Natural killer cell (primary cell): ENCODE measurements around the gene KIF19. TPM values are rescaled to one million over a fixed set of nuclear protein-coding genes. Genes with fewer than 3 reads are reported as not detected.
"Not testable (repeated sequence)": the region's sequence is repeated elsewhere in the genome, so short reads cannot be mapped to it uniquely, and the experiment has no call there.

Experiments used
- ATAC-seq, 3 donors: fragments of 150-1000 bp in 2 of 3; fragments of 200-7000 bp in 1 of 3; cut with Tn5 transposase; 1 replicate in 1 of 3; 2 replicates in 2 of 3; pipeline ENCODE4 v1.10.0; 2021; ENCODE audit warnings: mild to moderate bottlenecking in 2 of 3, moderate library complexity in 2 of 3
- DNase-seq, 2 donors: peaks; one replicate each; pipeline versions ENCODE4 v3.0.0 to v3.0.0-alpha.2; 2013 to 2021; ENCODE audit warnings: mixed read lengths in 1 of 2
- H3K27ac ChIP-seq: one replicate; pipeline ENCODE4 v1.5.1; 2013; ENCODE audit warnings: mild to moderate bottlenecking, low read length
- H3K27me3 ChIP-seq: one replicate; pipeline ENCODE4 v1.6.1; 2013; ENCODE audit warnings: low read length; ENCODE audit not compliant: control insufficient read depth, insufficient read depth
- H3K36me3 ChIP-seq: one replicate; pipeline ENCODE4 v1.6.1; 2013; ENCODE audit warnings: low read length; ENCODE audit not compliant: control insufficient read depth, insufficient read depth
- H3K4me1 ChIP-seq: one replicate; pipeline ENCODE4 v1.6.1; 2013; ENCODE audit warnings: low read length; ENCODE audit not compliant: control insufficient read depth, insufficient read depth
- H3K4me3 ChIP-seq: one replicate; pipeline ENCODE4 v1.5.1; 2013; ENCODE audit warnings: low read length
- H3K9me3 ChIP-seq: one replicate; pipeline ENCODE4 v1.6.1; 2013; ENCODE audit warnings: low read length; ENCODE audit not compliant: control insufficient read depth, insufficient read depth
- H3K27ac Mint-ChIP-seq, 2 donors: one replicate each; pipeline ENCODE4 v1.8.0; 2022; ENCODE audit warnings: mild to moderate bottlenecking in 2 of 2, mixed read lengths in 2 of 2, moderate library complexity in 1 of 2
- H3K27me3 Mint-ChIP-seq, 2 donors: one replicate each; pipeline ENCODE4 v1.8.0; 2022; ENCODE audit warnings: low read depth in 2 of 2, mixed read lengths in 2 of 2
- H3K36me3 Mint-ChIP-seq: one replicate; pipeline ENCODE4 v1.8.0; 2022; ENCODE audit warnings: mixed read lengths
- H3K4me1 Mint-ChIP-seq, 2 donors: one replicate each; pipeline ENCODE4 v1.8.0; 2022; ENCODE audit warnings: mixed read lengths in 2 of 2
- H3K4me3 Mint-ChIP-seq: one replicate; pipeline ENCODE4 v1.8.0; 2022; ENCODE audit warnings: mild to moderate bottlenecking, moderate library complexity, mixed read lengths
- H3K9me3 Mint-ChIP-seq, 2 donors: one replicate each; pipeline ENCODE4 v1.8.0; 2022; ENCODE audit warnings: mixed read lengths in 2 of 2
- CTCF ChIP-seq: fragments of 200-600 bp; IDR thresholded peaks from one replicate; pipeline ENCODE4 v1.8.0; 2022; ENCODE audit warnings: antibody characterized with exemption
- WGBS: methylation state at CpG from one replicate; pipeline ENCODE4 v1.1.7; 2013; ENCODE audit warnings: missing lambda C conversion rate; ENCODE audit not compliant: insufficient coverage; 5-methylcytosine and 5-hydroxymethylcytosine counted together
- intact Hi-C: fragments of 100-400 bp; cut with micrococcal nuclease; formaldehyde crosslinking; loops from one replicate; pipeline ENCODE4 v1.14.2; 2022
- total RNA-seq, 4 donors: library from RNA; stranded (reverse); fragments of 120-200 nt in 1 of 4; gene quantifications; one replicate each; pipeline versions ENCODE4 v1.2.3 to v1.2.4, GENCODE V29; 2013 to 2022

KIF19 gene
- total RNA-seq, 3 donors from 2014 or later (not counting 1 experiment from before 2014, with no cell fraction given) = 1.7 to 7.1 (median 6.1) TPM

- Mint-ChIP-seq H3K27ac (peak overlapping the region; percentile 94 to 96), H3K4me3 (peak overlapping the region; percentile 50), H3K4me1 (peaks cover 38 to 45% of the 10 kb centered on the region in 2 donors), H3K9me3 (no peaks in the 10 kb centered on the region), H3K27me3 (no peaks in the 10 kb centered on the region), H3K36me3 (no peaks in the 10 kb centered on the region)
- Histone ChIP-seq H3K27ac (peak overlapping the region; percentile 75), H3K4me3 (no peak overlapping the region), H3K36me3 (no peaks in the 10 kb centered on the region), H3K4me1 (peaks cover 57% of the 10 kb centered on the region), H3K9me3 (no peaks in the 10 kb centered on the region), H3K27me3 (no peaks in the 10 kb centered on the region)
- ATAC-seq (peak; percentile 77 to 89 (median 84)), DNase-seq (peak; percentile 60 to 85)
- intact Hi-C loops = loop anchor here (5.0 kb wide), 1 partner anchor 68 kb away; the partner anchor contains the start of gene TTYH2
- 49% methylated on average over 9 of the region's 9 CpGs for WGBS
- TF ChIP-seq CTCF = no peak
Observed at GRCh38 chr17:74280093-74280513, 45.9 kb upstream of the KIF19 start.

- H3K36me3 ChIP-seq = no peaks in the 10 kb centered on the region
- H3K27me3 ChIP-seq = no peaks in the 10 kb centered on the region
- peak overlapping the region; percentile 48 to 88 for H3K27ac Mint-ChIP-seq
- ATAC-seq (no peak), DNase-seq (no peak)
- H3K4me3 Mint-ChIP-seq = no peak overlapping the region
- no peaks in the 10 kb centered on the region for H3K9me3 ChIP-seq
- H3K27ac ChIP-seq = no peak overlapping the region
- H3K4me3 ChIP-seq = no peak overlapping the region
- H3K36me3 Mint-ChIP-seq = no peaks in the 10 kb centered on the region
- TF ChIP-seq CTCF = no peak
- H3K4me1 ChIP-seq = peaks cover 55% of the 10 kb centered on the region
- WGBS = 96% methylated on average over 20 of the region's 20 CpGs
- H3K9me3 Mint-ChIP-seq = no peaks in the 10 kb centered on the region
- H3K27me3 Mint-ChIP-seq = no peaks in the 10 kb centered on the region
- intact Hi-C loops = loop anchor here (5.0 kb wide), 1 partner anchor 69 kb away; the partner anchor contains the start of gene TTYH2
- H3K4me1 Mint-ChIP-seq = peaks cover 30 to 32% of the 10 kb centered on the region in 2 donors
Observed at GRCh38 chr17:74281799-74282198, 44.2 kb upstream of the KIF19 start.

GRCh38 chr17:74282274-74282586, 43.8 kb upstream of the KIF19 start:
- H3K9me3 ChIP-seq, ATAC-seq, H3K36me3 ChIP-seq, H3K27me3 Mint-ChIP-seq, H3K4me3 ChIP-seq, H3K36me3 Mint-ChIP-seq, H3K9me3 Mint-ChIP-seq, H3K27me3 ChIP-seq, DNase-seq: not testable (repeated sequence)
- Histone ChIP-seq H3K27ac (peak overlapping the region; percentile 62), H3K4me1 (peaks cover 55% of the 10 kb centered on the region)
- WGBS = 77% methylated on average over 4 of the region's 4 CpGs
- peaks cover 29 to 31% of the 10 kb centered on the region in 2 donors for H3K4me1 Mint-ChIP-seq
- peak overlapping the region; percentile 88 to 94 for H3K27ac Mint-ChIP-seq
- H3K4me3 Mint-ChIP-seq = peak overlapping the region; percentile 73
- intact Hi-C loops = loop anchor here (5.0 kb wide), 1 partner anchor 70 kb away; the partner anchor contains the start of gene TTYH2

- DNase-seq = peak; percentile 39 to 79
- H3K9me3 Mint-ChIP-seq = no peaks in the 10 kb centered on the region
- Histone ChIP-seq H3K4me1 (peaks cover 55% of the 10 kb centered on the region), H3K9me3 (no peaks in the 10 kb centered on the region), H3K36me3 (no peaks in the 10 kb centered on the region), H3K27ac (peak overlapping the region; percentile 62), H3K4me3 (no peak overlapping the region), H3K27me3 (no peaks in the 10 kb centered on the region)
- no peaks in the 10 kb centered on the region for H3K36me3 Mint-ChIP-seq
- peaks cover 29 to 31% of the 10 kb centered on the region in 2 donors for H3K4me1 Mint-ChIP-seq
- H3K4me3 Mint-ChIP-seq = peak overlapping the region; percentile 73
- TF ChIP-seq CTCF = no peak
- no peaks in the 10 kb centered on the region for H3K27me3 Mint-ChIP-seq
- intact Hi-C loops = loop anchor here (5.0 kb wide), 1 partner anchor 70 kb away; the partner anchor contains the start of gene TTYH2
- ATAC-seq = peak; percentile 58 to 64 (median 59)
- WGBS = 18% methylated on average over 7 of the region's 9 CpGs
- peak overlapping the region; percentile 88 to 94 for H3K27ac Mint-ChIP-seq
Observed at GRCh38 chr17:74282587-74283370, 43.2 kb upstream of the KIF19 start.
